ENCODE data around the gene TP53.
A peak's percentile ranks its signal among the peaks of the same experiment; 100 is the strongest.
"Not testable (repeated sequence)": the region's sequence is repeated elsewhere in the genome, so short reads cannot be mapped to it uniquely, and the experiment has no call there.

Gene TP53

DNA sequence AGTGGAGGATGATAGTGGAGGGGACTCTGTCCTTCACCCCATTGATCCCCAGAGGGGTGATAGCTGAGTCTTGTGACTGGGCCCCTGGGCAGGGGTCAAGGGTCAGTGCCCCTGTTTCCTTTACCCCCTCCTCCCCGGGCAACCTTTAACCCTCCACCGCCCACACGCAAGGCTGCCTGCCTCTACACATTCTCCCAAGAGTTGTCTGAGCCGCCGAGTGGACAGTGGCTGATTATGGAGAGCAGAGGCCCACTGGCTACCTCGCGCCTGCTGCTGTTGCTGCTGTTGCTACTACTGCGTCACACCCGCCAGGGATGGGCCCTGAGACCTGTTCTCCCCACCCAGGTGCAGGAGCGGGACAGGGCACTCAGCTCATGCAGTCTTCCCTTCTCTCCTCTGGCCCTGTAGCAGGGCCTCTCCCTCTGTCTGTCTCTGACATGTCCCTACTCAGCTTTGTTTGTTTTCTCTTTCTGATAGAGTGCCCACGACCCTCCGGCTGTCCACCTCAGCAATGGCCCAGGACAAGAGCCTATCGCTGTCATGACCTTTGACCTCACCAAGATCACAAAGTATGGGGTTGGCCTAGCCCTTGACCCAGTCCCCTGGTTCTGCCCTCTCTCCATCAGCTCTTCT lies 57.2 kb downstream of the TP53 start, which contains the start of gene SHBG:
Gene SHBG, plus strand, starts transcription at position 197 of the 633 bp plus-strand sequence. Its CDS starts 38 bp downstream, at position 235.
- DNase-seq, result no peak

DNA sequence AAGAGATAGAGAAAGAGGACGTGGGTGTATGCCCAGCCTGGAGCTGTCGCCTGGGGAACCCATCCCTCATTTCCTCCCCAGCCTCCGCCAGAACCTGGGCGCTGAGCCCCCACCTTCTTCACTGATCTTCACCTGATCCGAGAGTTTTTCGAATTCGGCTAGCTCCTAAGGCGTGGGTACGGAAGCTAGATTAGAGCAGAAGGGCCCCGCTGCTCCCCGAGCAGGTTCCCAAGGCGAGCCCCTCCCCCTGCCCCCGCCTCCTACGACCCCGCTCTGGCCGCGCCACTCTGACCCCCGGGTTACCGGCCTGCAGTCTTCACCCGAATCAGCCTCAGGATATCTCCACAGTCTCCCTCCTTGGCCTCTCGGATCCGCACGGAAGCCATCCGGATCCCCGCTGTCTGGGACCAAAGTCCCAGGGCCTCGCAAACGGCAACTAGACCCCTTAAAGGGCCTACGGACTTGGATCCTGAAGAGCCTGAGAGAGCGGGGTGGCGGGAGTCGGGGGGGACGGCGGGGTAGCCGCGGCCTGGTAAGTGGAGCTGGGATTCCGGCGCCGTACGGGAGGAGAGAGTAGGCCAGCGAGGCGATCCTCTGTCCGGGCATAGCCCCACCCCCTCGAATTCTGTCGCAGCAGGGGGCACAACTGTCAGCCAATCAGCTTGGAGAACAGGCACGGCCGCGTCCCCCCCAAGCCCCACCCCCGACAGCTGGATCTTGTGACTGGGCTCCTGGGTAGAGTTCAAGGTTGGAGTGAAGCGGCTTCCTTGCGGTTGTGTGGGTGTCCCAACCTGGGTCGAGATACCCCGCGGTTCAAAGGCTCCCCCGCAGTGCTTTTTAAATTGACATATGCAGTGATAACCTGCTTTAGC lies 59.8 kb downstream of the TP53 start, which contains the start of gene SAT2:
Gene SAT2, minus strand, starts transcription at position 572 of the 872 bp plus-strand sequence. Its CDS starts 186 bp downstream, at position 386.
- DNase-seq, result peak; percentile 77

DNA sequence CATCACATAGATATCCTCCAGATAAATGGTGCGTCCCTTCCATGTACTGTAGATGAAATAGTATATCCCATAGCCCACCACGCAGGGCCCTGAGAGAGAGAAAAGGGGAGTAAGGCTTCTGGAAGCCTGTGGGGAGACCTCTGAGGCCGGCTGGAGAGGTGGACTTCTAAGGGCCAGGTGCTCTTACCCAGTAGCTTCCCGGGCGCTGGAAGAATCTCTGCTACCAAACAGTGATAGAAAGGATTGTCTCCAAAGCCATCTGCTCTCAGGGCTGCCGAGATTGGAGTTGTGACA lies 60.4 kb downstream of the TP53 start:
- DNase-seq, result no peak

DNA sequence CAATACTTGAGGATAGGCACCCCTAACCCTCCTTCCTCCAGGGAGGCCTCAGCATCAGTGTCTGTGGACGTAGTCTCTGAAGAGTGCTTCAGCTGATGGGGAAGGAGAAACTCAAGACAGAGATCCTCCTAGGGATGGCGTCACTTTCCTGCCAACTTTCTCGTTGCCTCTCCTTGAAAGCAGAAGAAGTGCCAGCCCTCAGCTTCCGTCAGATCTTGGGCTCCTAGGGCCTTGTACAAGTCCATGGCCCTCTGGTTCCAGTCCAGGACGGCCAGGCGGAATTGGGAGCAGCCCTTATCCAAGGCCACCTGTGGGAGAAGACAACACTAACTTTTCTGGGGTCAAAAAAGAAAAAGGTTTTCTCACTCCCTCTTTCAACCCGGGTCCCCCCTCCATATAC lies 61.0 kb downstream of the TP53 start:
- no peak for DNase-seq

DNA sequence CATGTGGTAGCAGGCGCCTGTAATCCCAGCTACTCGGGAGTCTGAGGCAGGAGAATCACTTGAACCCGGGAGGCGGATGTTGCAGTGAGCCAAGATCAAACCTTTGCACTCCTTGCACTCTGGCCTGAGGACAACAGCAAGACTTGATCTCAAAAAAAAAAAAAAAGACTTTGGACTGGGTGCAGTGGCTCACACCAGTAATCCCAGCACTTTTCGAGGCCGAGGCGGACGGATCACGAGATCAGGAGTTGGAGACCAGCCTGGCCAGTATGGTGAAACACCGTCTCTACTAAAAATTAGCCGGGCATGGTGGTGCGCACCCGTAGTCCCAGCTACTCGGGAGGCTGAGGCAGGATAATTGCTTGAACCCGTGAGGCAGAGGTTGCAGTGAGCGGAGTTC lies 61.5 kb downstream of the TP53 start:
- DNase-seq, result not testable (repeated sequence)

DNA sequence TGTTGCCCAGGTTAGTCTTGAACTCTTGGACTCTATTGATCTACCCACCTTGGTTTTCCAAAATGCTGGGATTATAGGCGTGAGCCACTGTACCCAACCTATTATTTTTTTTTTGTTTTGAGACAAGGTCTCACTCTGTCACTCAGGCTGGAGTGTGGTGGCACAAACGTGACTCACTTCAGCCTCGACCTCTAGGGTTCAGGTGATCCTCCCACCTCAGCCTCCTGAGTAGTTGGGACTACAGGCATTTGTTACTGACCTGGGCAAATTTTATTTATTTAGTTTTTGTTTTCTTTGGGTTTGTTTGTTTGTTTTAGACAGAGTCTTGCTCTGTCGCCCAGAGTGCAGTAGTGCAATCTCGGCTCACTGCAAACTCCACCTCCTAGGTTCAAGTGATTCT lies 63.6 kb downstream of the TP53 start:
- no peak for DNase-seq

DNA sequence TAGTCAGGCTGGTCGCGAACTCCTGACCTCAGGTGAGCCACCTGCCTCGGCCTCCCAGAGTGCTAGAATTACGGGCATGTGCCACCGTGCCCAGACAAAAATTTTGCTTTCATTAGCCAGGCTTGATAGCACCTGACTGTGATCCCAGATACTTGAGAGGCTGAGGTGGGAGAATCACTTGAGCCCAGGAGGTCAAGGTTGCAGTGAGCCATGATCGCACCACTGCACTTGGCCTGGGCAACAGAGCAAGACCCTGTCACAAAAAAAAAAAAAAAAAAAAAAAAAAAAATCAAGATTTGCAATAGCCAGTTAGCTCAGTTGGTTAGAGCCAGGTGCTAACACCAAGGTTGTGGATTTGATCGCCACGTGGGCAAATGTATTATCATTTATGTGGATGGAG lies 66.5 kb downstream of the TP53 start:
- DNase-seq, result no peak

DNA sequence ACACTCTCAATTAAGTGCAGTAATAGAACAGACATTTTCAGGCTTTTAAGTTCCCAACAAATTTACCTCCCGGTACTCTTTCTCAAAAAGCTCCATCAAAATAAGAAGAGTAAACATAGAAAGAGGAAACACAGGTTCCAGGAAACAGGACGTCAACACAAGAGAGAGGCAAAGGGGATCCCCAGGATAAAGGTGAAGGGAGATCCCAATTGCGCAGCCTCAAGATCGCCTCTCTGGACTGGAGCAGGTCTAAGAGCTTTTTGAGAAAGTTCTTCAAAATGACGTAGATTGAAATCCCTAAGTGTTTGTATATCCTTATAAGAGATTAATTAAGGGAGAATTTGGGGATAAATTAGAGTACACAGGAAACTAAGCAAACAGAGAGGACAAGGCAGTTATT lies 68.7 kb downstream of the TP53 start:
- no peak for DNase-seq
